Measurements from ENCODE around the gene EVI5L.

DNA sequence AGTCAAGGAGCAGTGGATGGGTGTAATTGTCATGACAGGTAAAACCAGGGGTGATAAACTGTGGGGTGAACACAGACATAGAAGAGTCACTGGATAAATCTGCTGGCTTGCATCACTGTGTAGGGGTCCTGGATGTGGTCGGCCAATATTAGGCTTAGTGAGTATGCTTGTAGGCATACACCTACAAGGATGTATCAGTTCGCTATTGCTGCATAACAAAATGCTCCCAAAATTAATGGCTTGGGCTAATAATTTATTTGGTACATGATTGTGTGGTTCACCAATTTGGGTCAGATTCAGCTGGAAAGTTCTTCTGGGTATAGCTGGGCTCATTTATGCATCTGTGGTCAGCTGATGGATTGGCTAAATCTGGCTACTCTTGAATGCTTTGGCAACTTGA, 11.2 kb upstream of the EVI5L start:
- TF ChIP-seq POLR2A (IDR thresholded peaks at IDR 0.05; ENCODE audit: low read length) (no peak), GATA1 (IDR thresholded peaks at IDR 0.05; ENCODE audit: low read depth, low read length) (no peak)

Data from erythroblast (primary cell).